Endothelial cell of umbilical vein (primary cell): ENCODE results near the gene COPS9. TPM values are rescaled to one million over a fixed set of nuclear protein-coding genes. Genes with fewer than 3 reads are reported as not detected.

Source experiments
- BruUV-seq: library from RNA; stranded (reverse); fragments of 400-500 nt; replicated peaks from 2 replicates; lab custom pipeline; 2021; lab: Mats Ljungman, UMichigan
- CTCF ChIA-PET: fragments of 300-600, 350-600 bp; sonication (Branson Sonifier 250); formaldehyde crosslinking; loops from one replicate; lab custom pipeline; 2021; ENCODE audit warnings: antibody characterized with exemption, inconsistent platforms; lab: Charles Lee
- POLR2A ChIA-PET: fragments of 300-600, 350-600 bp; sonication (Branson Sonifier 250); formaldehyde crosslinking; loops from one replicate; lab custom pipeline; 2021; ENCODE audit warnings: antibody characterized with exemption, inconsistent platforms; lab: Charles Lee
- DNase-seq: peaks from one replicate; pipeline ENCODE4 v3.0.0-alpha.2; 2011; ENCODE audit warnings: low read depth, low spot score
- FAIRE-seq: peaks from 2 replicates; lab custom pipeline; 2011; peaks lifted over from hg19 to GRCh38; lab: Jason Lieb, UNC
- H2AFZ ChIP-seq: 2 replicates; pipeline ENCODE4 v1.6.0; 2012; ENCODE audit warnings: low read depth, low read length, control low read depth, inconsistent platforms
- H3K27ac ChIP-seq: 2 replicates; pipeline ENCODE4 v1.5.1; 2011; ENCODE audit warnings: low read depth, mild to moderate bottlenecking, control low read depth, low read length, moderate library complexity; ENCODE audit not compliant: insufficient read depth
- H3K27me3 ChIP-seq, 2 experiments: 2 replicates each; pipeline versions ENCODE4 v1.6.0 to v1.6.1; 2011; ENCODE audit warnings: low read length in 2 of 2, mixed read lengths in 1 of 2; ENCODE audit not compliant: control insufficient read depth in 2 of 2, insufficient read depth in 2 of 2
- H3K36me3 ChIP-seq, 2 experiments: 2 replicates in 1 of 2; 3 replicates in 1 of 2; pipeline ENCODE4 v1.5.1; 2011; ENCODE audit warnings: low read length in 2 of 2, mild to moderate bottlenecking in 1 of 2, moderate library complexity in 1 of 2; ENCODE audit not compliant: control insufficient read depth in 2 of 2, insufficient read depth in 2 of 2; ENCODE audit errors: extremely low read depth in 1 of 2
- H3K4me1 ChIP-seq: 3 replicates; pipeline ENCODE4 v1.5.1; 2011; ENCODE audit warnings: mild to moderate bottlenecking, low read length; ENCODE audit not compliant: control insufficient read depth, insufficient read depth; ENCODE audit errors: extremely low read depth
- H3K4me2 ChIP-seq: 2 replicates; pipeline ENCODE4 v1.6.1; 2011; ENCODE audit warnings: low read length, control low read depth, mixed read lengths; ENCODE audit not compliant: insufficient read depth
- H3K4me3 ChIP-seq, 3 experiments: fragments of 200-600 bp in 1 of 3; sonication (generic), shearing (Covaris generic) in 1 of 3; replicated peaks in 1 of 3; 2 replicates each; pipeline ENCODE4 v1.5.1; 2011 to 2016; ENCODE audit warnings: control low read depth in 3 of 3, low read length in 3 of 3, mild to moderate bottlenecking in 2 of 3, inconsistent platforms in 1 of 3, low read depth in 1 of 3, moderate library complexity in 1 of 3; ENCODE audit not compliant: insufficient read depth in 1 of 3
- H3K79me2 ChIP-seq: 2 replicates; pipeline ENCODE4 v1.6.0; 2012; ENCODE audit warnings: low read length, inconsistent platforms; ENCODE audit not compliant: control insufficient read depth, insufficient read depth
- H3K9ac ChIP-seq: replicated peaks from 2 replicates; pipeline ENCODE3; 2011; ENCODE audit warnings: low read length, control low read depth; ENCODE audit not compliant: insufficient read depth; ENCODE audit errors: extremely low read depth
- H3K9me1 ChIP-seq: replicated peaks from 3 replicates; pipeline ENCODE4 v1.6.0; 2011; ENCODE audit warnings: mild to moderate bottlenecking, low read length; ENCODE audit not compliant: control insufficient read depth, insufficient read depth; ENCODE audit errors: extremely low read depth
- H3K9me3 ChIP-seq: replicated peaks from 2 replicates; pipeline ENCODE4 v1.5.1; 2012; ENCODE audit warnings: low read length, inconsistent platforms; ENCODE audit not compliant: control insufficient read depth, insufficient read depth
- H4K20me1 ChIP-seq: replicated peaks from 2 replicates; pipeline ENCODE3; 2011; ENCODE audit warnings: mild to moderate bottlenecking, low read length; ENCODE audit not compliant: control insufficient read depth, insufficient read depth; ENCODE audit errors: extremely low read depth
- CTCF ChIP-seq, 2 donors: IDR thresholded peaks; 1 replicate in 1 of 2; 2 replicates in 1 of 2; pipeline ENCODE4 v1.5.1; 2011; ENCODE audit warnings: low read length in 2 of 2, mild to moderate bottlenecking in 2 of 2, moderate library complexity in 2 of 2, control low read depth in 1 of 2, inconsistent platforms in 1 of 2, low read depth in 1 of 2; ENCODE audit not compliant: insufficient read depth in 1 of 2; ENCODE audit errors: extremely low read depth in 1 of 2
- EZH2 ChIP-seq: IDR thresholded peaks from 2 replicates; pipeline ENCODE4 v1.6.1; 2012; ENCODE audit warnings: borderline replicate concordance, low read depth, mild to moderate bottlenecking, moderate library complexity, low read length, inconsistent platforms; ENCODE audit not compliant: severe bottlenecking
- FOS ChIP-seq: IDR thresholded peaks from 2 replicates; pipeline ENCODE4 v1.6.1; 2011; ENCODE audit warnings: mild to moderate bottlenecking, low read length, moderate library complexity, borderline replicate concordance; ENCODE audit not compliant: insufficient read depth
- GATA2 ChIP-seq: IDR thresholded peaks from 2 replicates; pipeline ENCODE4 v1.7.0; 2011; ENCODE audit warnings: low read depth, mild to moderate bottlenecking, moderate library complexity, mixed read lengths, low read length; ENCODE audit not compliant: insufficient read length, insufficient read depth
- JUN ChIP-seq: IDR thresholded peaks from 2 replicates; pipeline ENCODE4 v1.6.1; 2011; ENCODE audit warnings: borderline replicate concordance, low read depth; ENCODE audit not compliant: insufficient read length, insufficient read depth
- MAX ChIP-seq: IDR thresholded peaks from 2 replicates; pipeline ENCODE4 v1.6.1; 2011; ENCODE audit not compliant: insufficient read depth, insufficient read length
- MYC ChIP-seq: IDR thresholded peaks from one replicate; pipeline ENCODE4 v1.6.1; 2011; ENCODE audit warnings: mild to moderate bottlenecking, low read depth, low read length
- POLR2A ChIP-seq: IDR thresholded peaks from 2 replicates; pipeline ENCODE4 v1.6.1; 2012; ENCODE audit warnings: low read depth, mild to moderate bottlenecking, control low read depth, low read length
- POLR2AphosphoS5 ChIP-seq: IDR thresholded peaks from 2 replicates; pipeline ENCODE4 v1.6.1; 2012; ENCODE audit warnings: low read depth, mild to moderate bottlenecking, control low read depth, low read length, moderate library complexity; ENCODE audit not compliant: insufficient read depth
- dilution Hi-C: fragments of 300-500 bp; cut with MboI; formaldehyde crosslinking; loops from one replicate; pipeline ENCODE4 v1.15.0; 2019; ENCODE audit warnings: low sequenced_read_pairs; ENCODE audit not compliant: extremely low pct_ligation_motif_present
- intact Hi-C: fragments of 100-400 bp; cut with micrococcal nuclease; formaldehyde crosslinking; loops from one replicate; pipeline ENCODE4 v1.10.0; 2022
- polyA plus RNA-seq, 4 experiments: library from polyadenylated mRNA; depleted of rRNA in 3 of 4; stranded (reverse) in 3 of 4; unstranded in 1 of 4; fragments of >200 nt; gene quantifications; 2 replicates each; pipeline versions ENCODE4 v1.2.1 to v1.2.3, GENCODE V29; 2011 to 2012; ENCODE audit warnings: missing spikeins in 1 of 4
- total RNA-seq: library from RNA; stranded (reverse); gene quantifications from 2 replicates; pipeline ENCODE4 v1.2.3, GENCODE V29; 2021

COPS9 gene
- total and polyA plus RNA-seq, 2 donors (not counting 3 experiments of a cell fraction or from before 2014, with no cell fraction given), result 196 to 361 TPM

- Histone ChIP-seq H3K36me3 (no peaks in the 10 kb centered on the region), H3K4me3 (no peak overlapping the region), H3K27me3 (peaks cover 0 to 2% of the 10 kb centered on the region in 2 experiments), H3K27ac (no peak overlapping the region), H3K4me2 (no peak overlapping the region), H3K4me1 (no peaks in the 10 kb centered on the region), H4K20me1 (no peaks in the 10 kb centered on the region), H3K9ac (no peak overlapping the region), H3K9me3 (no peaks in the 10 kb centered on the region), H3K79me2 (no peaks in the 10 kb centered on the region), H2AFZ (no peak overlapping the region), H3K9me1 (no peaks in the 10 kb centered on the region)
- DNase-seq (no peak), FAIRE-seq (no peak)
- POLR2A ChIA-PET, result no interaction called here
- BruUV-seq, result no TSS peak
- dilution Hi-C loops (no loop called here), intact Hi-C loops (no loop called here)
- CTCF ChIA-PET, result no interaction called here
- TF ChIP-seq EZH2, result no peak
- TF ChIP-seq POLR2A, result no peak
- TF ChIP-seq FOS, result no peak
- no peak for TF ChIP-seq MYC
- TF ChIP-seq POLR2AphosphoS5, result no peak
- TF ChIP-seq MAX, result no peak
- no peak for TF ChIP-seq JUN
- TF ChIP-seq GATA2, result no peak
- no peak for TF ChIP-seq CTCF (IDR thresholded peaks at IDR 0.05; ENCODE audit: extremely low read depth in 1 of 2, insufficient read depth in 1 of 2, low read depth in 1 of 2, low read length in 2 of 2)
Observed at GRCh38 chr2:240172071-240172895, 36.2 kb upstream of the COPS9 start.
